ENCODE results near the gene TK2.

DNA sequence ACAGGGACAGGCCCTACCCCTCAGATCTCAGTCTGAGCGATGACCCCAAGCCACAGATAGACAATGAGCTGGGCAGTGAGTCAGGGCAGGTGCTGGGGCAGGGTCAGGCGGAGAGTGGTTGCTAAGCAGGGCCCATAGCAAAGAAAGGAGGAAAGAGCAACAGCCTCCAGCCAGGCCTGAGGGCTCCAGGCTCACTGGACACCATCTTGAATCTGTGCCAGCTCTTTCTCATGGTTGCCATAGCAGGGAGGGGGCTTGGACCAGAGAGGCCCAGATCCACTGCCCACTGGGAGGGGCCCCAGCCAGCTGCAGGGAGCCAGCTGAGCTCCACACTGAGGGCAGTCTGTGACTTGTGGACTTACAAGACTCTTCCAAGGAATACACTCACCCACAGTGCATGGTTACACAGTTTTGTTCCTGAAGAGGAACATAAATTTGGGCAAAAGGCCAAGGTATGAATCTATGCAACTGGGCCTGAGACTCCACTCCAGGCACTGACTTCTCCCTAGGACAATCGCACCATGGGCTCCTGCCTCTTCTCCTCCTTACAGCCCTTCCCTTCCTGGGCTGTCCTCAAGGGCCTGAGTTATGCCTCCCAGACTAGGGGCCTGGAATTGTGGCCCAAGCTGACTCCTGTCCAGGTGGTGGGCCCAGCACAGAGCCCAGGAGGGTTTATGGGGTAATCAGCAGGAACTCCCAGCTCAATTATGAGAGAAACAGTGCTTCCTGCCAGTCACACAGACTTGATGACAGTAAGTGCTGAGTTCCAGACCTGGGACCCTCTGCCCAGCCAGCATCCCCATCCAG, 62.9 kb downstream of the TK2 start:
- TF ChIP-seq CTCF (IDR thresholded peaks at IDR 0.05) (no peak), POLR2A (IDR thresholded peaks at IDR 0.05) (no peak)

Measured in heart left ventricle (tissue), 13 donors.